MCF 10A (cell line): ENCODE results near the gene BMERB1. TPM values are rescaled to one million over a fixed set of nuclear protein-coding genes. Genes with fewer than 3 reads are reported as not detected.

Experiments
- BruUV-seq: library from RNA; stranded (reverse); fragments of 400-500 nt; replicated peaks from 2 replicates; lab custom pipeline; 2021; lab: Mats Ljungman, UMichigan
- CTCF ChIA-PET: fragments of 300-600 bp; sonication (Branson Sonifier 250); formaldehyde crosslinking; extraction: SDS; loops from one replicate; lab custom pipeline; 2021; ENCODE audit warnings: antibody characterized with exemption, inconsistent platforms; lab: Yijun Ruan, JAX
- POLR2A ChIA-PET: fragments of 300-600, 350-650 bp; sonication (Branson Sonifier 250); formaldehyde crosslinking; extraction: SDS; loops from one replicate; lab custom pipeline; 2020; ENCODE audit warnings: antibody characterized with exemption, inconsistent platforms; lab: Yijun Ruan, JAX
- DNase-seq: peaks from one replicate; pipeline ENCODE4 v3.0.0-alpha.2; 2018; ENCODE audit not compliant: unreplicated experiment
- H3K27ac Mint-ChIP-seq: one replicate; pipeline ENCODE4 v1.8.0; 2022; ENCODE audit warnings: mild to moderate bottlenecking, low read depth, mixed read lengths; ENCODE audit not compliant: unreplicated experiment
- H3K27me3 Mint-ChIP-seq: one replicate; pipeline ENCODE4 v1.8.0; 2022; ENCODE audit warnings: mixed read lengths; ENCODE audit not compliant: insufficient read depth, unreplicated experiment
- H3K36me3 Mint-ChIP-seq: one replicate; pipeline ENCODE4 v1.8.0; 2022; ENCODE audit warnings: mild to moderate bottlenecking, moderate library complexity, mixed read lengths; ENCODE audit not compliant: insufficient read depth, unreplicated experiment
- H3K4me1 Mint-ChIP-seq: one replicate; pipeline ENCODE4 v1.8.0; 2022; ENCODE audit warnings: mixed read lengths; ENCODE audit not compliant: insufficient read depth, unreplicated experiment
- H3K4me3 Mint-ChIP-seq: one replicate; pipeline ENCODE4 v1.8.0; 2022; ENCODE audit warnings: mild to moderate bottlenecking, moderate library complexity, mixed read lengths; ENCODE audit not compliant: unreplicated experiment
- H3K9me3 Mint-ChIP-seq: one replicate; pipeline ENCODE4 v1.8.0; 2022; ENCODE audit warnings: mixed read lengths; ENCODE audit not compliant: unreplicated experiment
- CTCF ChIP-seq: fragments of 200-600 bp; IDR thresholded peaks from one replicate; pipeline ENCODE4 v1.8.0; 2022; ENCODE audit warnings: antibody characterized with exemption, mild to moderate bottlenecking; ENCODE audit not compliant: unreplicated experiment
- intact Hi-C: fragments of 100-400 bp; cut with micrococcal nuclease; formaldehyde crosslinking; loops from 2 replicates; pipeline ENCODE4 v1.14.1; 2022
- total RNA-seq: library from RNA; stranded (reverse); gene quantifications from 2 replicates; pipeline ENCODE4 v1.2.3, GENCODE V29; 2022

The BMERB1 gene
- total RNA-seq, 1 experiment from 2014 or later = 3.3 TPM

GRCh38 chr16:15547768-15548096 lies 113.3 kb downstream of the BMERB1 start:
- no peaks in the 10 kb centered on the region for H3K9me3 Mint-ChIP-seq
- DNase-seq = no peak
- H3K4me1 Mint-ChIP-seq = no peaks in the 10 kb centered on the region
- intact Hi-C loops = no loop called here
- ChIA-PET POLR2A (no interaction called here), CTCF (interaction anchor here (0.6 to 0.7 kb wide), 2 partner anchors 130 to 167 kb away, joined by 3 to 5 read pairs; no protein-coding TSS in a partner anchor)
- no TSS peak for BruUV-seq
- no peak for TF ChIP-seq CTCF
- no peak overlapping the region for H3K4me3 Mint-ChIP-seq
- no peaks in the 10 kb centered on the region for H3K36me3 Mint-ChIP-seq
- no peak overlapping the region for H3K27ac Mint-ChIP-seq
- H3K27me3 Mint-ChIP-seq = no peaks in the 10 kb centered on the region

DNA sequence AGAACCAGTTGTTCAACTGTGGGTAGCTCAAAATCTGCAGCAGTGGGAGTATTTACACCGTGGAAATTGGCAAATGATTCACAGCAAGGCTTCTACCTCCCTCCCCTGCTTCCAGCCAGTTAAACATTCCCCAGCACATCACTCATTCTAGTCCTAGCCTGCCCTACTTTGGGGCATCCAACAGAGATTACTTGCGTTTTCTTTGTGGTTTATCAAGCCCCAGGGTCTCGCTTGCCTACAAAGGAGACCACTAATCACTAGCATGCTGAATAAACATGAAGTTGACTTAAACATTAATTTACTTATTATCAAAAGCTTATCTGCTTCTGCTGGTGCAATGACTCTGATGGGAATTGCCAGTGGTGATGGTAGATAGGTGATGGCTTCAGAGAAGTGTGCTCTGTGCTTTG lies 114.1 kb downstream of the BMERB1 start:
- no peak overlapping the region for H3K4me3 Mint-ChIP-seq
- no peak for DNase-seq

GRCh38 chr16:15552507-15552906 lies 118.1 kb downstream of the BMERB1 start:
- ChIA-PET POLR2A (no interaction called here), CTCF (interaction anchor here (1.1 kb wide), 1 partner anchor 35 kb away, joined by 3 read pairs; no protein-coding TSS in a partner anchor)
- TF ChIP-seq CTCF = no peak
- no peak overlapping the region for H3K27ac Mint-ChIP-seq
- no peaks in the 10 kb centered on the region for H3K9me3 Mint-ChIP-seq
- no peaks in the 10 kb centered on the region for H3K4me1 Mint-ChIP-seq
- no TSS peak for BruUV-seq
- intact Hi-C loops = no loop called here
- no peaks in the 10 kb centered on the region for H3K27me3 Mint-ChIP-seq
- no peak for DNase-seq
- H3K36me3 Mint-ChIP-seq = no peaks in the 10 kb centered on the region
- H3K4me3 Mint-ChIP-seq = no peak overlapping the region

More for the DNA sequence above, 114.1 kb downstream of the BMERB1 start:
- Mint-ChIP-seq H3K27ac (no peak overlapping the region), H3K9me3 (no peaks in the 10 kb centered on the region), H3K4me1 (no peaks in the 10 kb centered on the region), H3K27me3 (no peaks in the 10 kb centered on the region), H3K36me3 (no peaks in the 10 kb centered on the region)
- TF ChIP-seq CTCF = no peak
- ChIA-PET CTCF (interaction anchor here (0.7 kb wide), 1 partner anchor 166 kb away, joined by 3 read pairs; no protein-coding TSS in a partner anchor), POLR2A (no interaction called here)
- no TSS peak for BruUV-seq
- intact Hi-C loops = no loop called here

DNA sequence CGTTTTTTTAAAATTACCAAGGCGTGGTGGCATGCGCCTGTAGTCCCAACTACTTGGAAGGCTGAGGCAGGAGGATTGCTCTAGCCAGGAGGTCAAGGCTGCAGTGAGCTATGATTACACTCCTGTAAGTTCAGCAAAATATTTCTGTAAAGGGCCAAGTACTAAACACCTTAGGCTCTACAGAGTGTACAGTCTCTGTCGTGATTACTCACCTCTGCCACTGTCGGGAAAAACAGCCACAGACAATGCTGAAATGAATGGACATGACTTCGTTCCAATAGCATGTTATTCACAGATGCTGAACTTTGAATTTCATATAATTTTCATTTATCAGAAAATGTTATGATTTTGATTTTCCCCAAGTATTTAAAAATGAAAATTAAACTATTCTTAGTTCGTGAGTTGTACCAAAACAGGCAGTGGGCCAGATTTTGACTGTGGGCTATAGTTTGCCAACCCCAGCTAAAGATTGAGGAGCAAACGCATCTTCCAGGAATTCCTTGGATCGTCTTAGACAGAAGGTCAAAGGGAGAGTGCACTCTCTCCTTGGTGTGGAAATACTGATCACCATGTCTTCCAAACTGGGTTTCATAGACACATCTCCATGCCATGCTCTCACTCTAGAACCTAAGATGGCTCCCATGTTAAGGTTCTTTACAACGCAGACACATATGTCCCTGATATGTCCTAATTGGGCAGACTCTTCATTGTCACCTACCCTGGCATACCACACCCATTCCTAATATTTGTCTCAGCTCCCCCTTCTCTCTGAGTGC lies 119.1 kb downstream of the BMERB1 start:
- no peak overlapping the region for H3K4me3 Mint-ChIP-seq
- no peaks in the 10 kb centered on the region for H3K4me1 Mint-ChIP-seq
- H3K36me3 Mint-ChIP-seq = no peaks in the 10 kb centered on the region
- ChIA-PET POLR2A (interaction anchor here (0.6 kb wide), 1 partner anchor 110 kb away, joined by 3 read pairs; no protein-coding TSS in a partner anchor), CTCF (interaction anchor here (0.7 to 1.0 kb wide), 2 partner anchors 12 to 334 kb away, joined by 3 to 4 read pairs; no protein-coding TSS in a partner anchor)
- no peak overlapping the region for H3K27ac Mint-ChIP-seq
- intact Hi-C loops = no loop called here
- no peak for TF ChIP-seq CTCF
- no peaks in the 10 kb centered on the region for H3K27me3 Mint-ChIP-seq
- H3K9me3 Mint-ChIP-seq = no peaks in the 10 kb centered on the region
- BruUV-seq = no TSS peak
- DNase-seq = no peak
